Spleen (tissue), 11 donors: ENCODE measurements around the gene UBQLN4. TPM values are rescaled to one million over a fixed set of nuclear protein-coding genes. Genes with fewer than 3 reads are reported as not detected.

Experiments
- DNase-seq: peaks from one replicate; pipeline ENCODE4 v3.0.0-alpha.2; 2020
- H3K27ac ChIP-seq, 8 donors: fragments of 200-600 bp; sonication (generic) in 7 of 8; 1 replicate in 4 of 8; 2 replicates in 4 of 8; pipeline versions ENCODE4 v1.5.0 to v1.8.0; 2016 to 2021; ENCODE audit warnings: inconsistent platforms in 4 of 8, mild to moderate bottlenecking in 4 of 8, moderate library complexity in 1 of 8
- H3K27me3 ChIP-seq, 7 donors: fragments of 200-600 bp; sonication (generic) in 6 of 7; replicated peaks in 1 of 7; 1 replicate in 4 of 7; 2 replicates in 3 of 7; pipeline versions ENCODE4 v1.5.0 to v1.8.0; 2016 to 2021; ENCODE audit warnings: inconsistent platforms in 3 of 7, mild to moderate bottlenecking in 1 of 7
- H3K36me3 ChIP-seq, 6 donors: fragments of 200-600 bp; sonication (generic) in 5 of 6; 1 replicate in 4 of 6; 2 replicates in 2 of 6; pipeline versions ENCODE4 v1.5.0 to v1.8.0; 2016 to 2021; ENCODE audit warnings: inconsistent platforms in 2 of 6
- H3K4me1 ChIP-seq, 6 donors: fragments of 200-600 bp; sonication (generic) in 5 of 6; 1 replicate in 3 of 6; 2 replicates in 3 of 6; pipeline versions ENCODE4 v1.5.0 to v1.8.0; 2016 to 2021; ENCODE audit warnings: inconsistent platforms in 3 of 6
- H3K4me3 ChIP-seq, 8 donors: fragments of 200-600 bp; sonication (generic) in 7 of 8; 1 replicate in 4 of 8; 2 replicates in 4 of 8; pipeline versions ENCODE4 v1.5.0 to v1.8.0; 2016 to 2021; ENCODE audit warnings: inconsistent platforms in 4 of 8, mild to moderate bottlenecking in 4 of 8, moderate library complexity in 2 of 8
- H3K9me3 ChIP-seq, 8 donors: fragments of 200-600 bp; sonication (generic) in 7 of 8; 1 replicate in 4 of 8; 2 replicates in 4 of 8; pipeline versions ENCODE4 v1.5.0 to v1.8.0; 2016 to 2021; ENCODE audit warnings: inconsistent platforms in 4 of 8
- CTCF ChIP-seq, 11 experiments: fragments of 200-600 bp in 7 of 11; fragments of 450-650 bp in 4 of 11; sonication (generic) in 4 of 11; IDR thresholded peaks in 8 of 11; conservative IDR thresholded peaks in 3 of 11; 1 replicate in 7 of 11; 2 replicates in 4 of 11; pipeline versions ENCODE4 v1.4.0 to v1.8.0; 2016 to 2021; ENCODE audit warnings: antibody characterized with exemption in 11 of 11, inconsistent platforms in 4 of 11, mild to moderate bottlenecking in 1 of 11
- POLR2A ChIP-seq, 3 donors: fragments of 450-650 bp; IDR thresholded peaks; one replicate each; pipeline ENCODE4 v1.5.1; 2017; ENCODE audit warnings: antibody characterized with exemption in 3 of 3, mild to moderate bottlenecking in 1 of 3
- POLR2AphosphoS5 ChIP-seq, 3 donors: sonication (generic); formaldehyde crosslinking; IDR thresholded peaks; one replicate each; pipeline ENCODE4 v1.5.1; 2017; ENCODE audit warnings: antibody characterized with exemption in 3 of 3
- WGBS, 5 donors: extraction: QIAGEN DNeasy Blood & Tissue Kit in 3 of 5; methylation state at CpG; one replicate each; pipeline versions ENCODE4 v1.1.5 to v1.1.7; 2013 to 2018; 5-methylcytosine and 5-hydroxymethylcytosine counted together
- intact Hi-C: fragments of 100-400 bp; cut with DNase I; formaldehyde crosslinking; loops from one replicate; pipeline ENCODE4 v1.15.0; 2023; ENCODE audit warnings: low total_unique reads
- polyA plus RNA-seq, 3 donors: library from polyadenylated mRNA; stranded (reverse); fragments of 200-250 nt; gene quantifications; one replicate each; pipeline ENCODE4 v1.2.1, GENCODE V29; 2013
- total RNA-seq, 7 donors: library from RNA; depleted of rRNA in 3 of 7; stranded (reverse); fragments of >200 nt in 3 of 7; fragmentation: NEBNext Ultra II Directional in 4 of 7; extraction: Animal tissue kit (Norgen Biotek cat#: 25700) in 4 of 7; gene quantifications; one replicate each; pipeline versions ENCODE4 v1.1.0 to v1.2.1, GENCODE V29; 2016 to 2021
- donor health status: healthy with polysubstance abuse.
- donor health status: DM: no; HTN: no; CAD: no; lungs with moderate emphysema.
- donor health status: DM: no; HTN: no; CAD: no.
- donor health status: Bipolar disorder and iron deficiency.
- donor health status: healthy.
- donor health status: DM: no; HTN: no; CAD: no.
- donor health status: DM: yes; HTN: yes; CAD: no.

The UBQLN4 gene
- total and polyA plus RNA-seq, 10 donors = 11.2 to 26.4 (median 19.5) TPM

- intact Hi-C loops = no loop called here
- H3K9me3 ChIP-seq = no peaks in the 10 kb centered on the region
- peak overlapping the region in 2 of 8 donors; percentile 4 to 21 for H3K27ac ChIP-seq
- H3K4me3 ChIP-seq = no peak overlapping the region
- no peak for DNase-seq
- H3K27me3 ChIP-seq = no peaks in the 10 kb centered on the region
- H3K4me1 ChIP-seq = peaks cover 0 to 30% (median 7%) of the 10 kb centered on the region in 6 donors
- H3K36me3 ChIP-seq = peaks cover 7 to 100% (median 94%) of the 10 kb centered on the region in 6 donors
- 73 to 83% (median 79%) methylated on average over 4 of the region's 4 CpGs for WGBS, 5 donors
- TF ChIP-seq CTCF (IDR thresholded peaks at IDR 0.05 in 8 of 11, conservative IDR thresholded peaks at IDR 0.05 in 3 of 11) = no peak
- TF ChIP-seq POLR2A (IDR thresholded peaks at IDR 0.05) = no peak
- no peak for TF ChIP-seq POLR2AphosphoS5 (IDR thresholded peaks at IDR 0.05)
These were observed 41.4 kb downstream of the UBQLN4 start for GRCh38 chr1:156012051-156012817.

GRCh38 chr1:156009404-156009803 lies 44.2 kb downstream of the UBQLN4 start:
- peaks cover 7 to 85% (median 76%) of the 10 kb centered on the region in 6 donors for H3K36me3 ChIP-seq
- H3K4me3 ChIP-seq = no peak overlapping the region
- 61 to 79% (median 69%) methylated on average over 3 of the region's 3 CpGs for WGBS, 5 donors
- no peaks in the 10 kb centered on the region for H3K27me3 ChIP-seq
- intact Hi-C loops = no loop called here
- peaks cover 0 to 35% (median 2%) of the 10 kb centered on the region in 6 donors for H3K4me1 ChIP-seq
- no peaks in the 10 kb centered on the region for H3K9me3 ChIP-seq
- TF ChIP-seq POLR2A (IDR thresholded peaks at IDR 0.05) (no peak), CTCF (IDR thresholded peaks at IDR 0.05 in 8 of 11, conservative IDR thresholded peaks at IDR 0.05 in 3 of 11) (no peak), POLR2AphosphoS5 (IDR thresholded peaks at IDR 0.05) (no peak)
- no peak for DNase-seq
- H3K27ac ChIP-seq = peak overlapping the region in 1 of 8 donors; percentile 21

GRCh38 chr1:156006666-156007376 lies 46.8 kb downstream of the UBQLN4 start:
- DNase-seq = peak; percentile 40
- Histone ChIP-seq H3K27ac (no peak overlapping the region), H3K36me3 (peaks cover 7 to 59% (median 51%) of the 10 kb centered on the region in 6 donors), H3K27me3 (no peaks in the 10 kb centered on the region), H3K4me3 (no peak overlapping the region), H3K9me3 (no peaks in the 10 kb centered on the region), H3K4me1 (peaks cover 0 to 13% (median 0%) of the 10 kb centered on the region in 6 donors)
- 84 to 92% (median 88%) methylated on average over 7 of the region's 7 CpGs for WGBS, 5 donors
- no peak for TF ChIP-seq POLR2AphosphoS5 (IDR thresholded peaks at IDR 0.05)
- no peak for TF ChIP-seq POLR2A (IDR thresholded peaks at IDR 0.05)
- no peak for TF ChIP-seq CTCF (IDR thresholded peaks at IDR 0.05 in 8 of 11, conservative IDR thresholded peaks at IDR 0.05 in 3 of 11)
- intact Hi-C loops = no loop called here
